NCI-H460 (cell line): ENCODE data around the gene CFAP107. TPM values are rescaled to one million over a fixed set of nuclear protein-coding genes. Genes with fewer than 3 reads are reported as not detected.
"Not testable (repeated sequence)": the region's sequence is repeated elsewhere in the genome, so short reads cannot be mapped to it uniquely, and the experiment has no call there.

ENCODE experiments used
- DNase-seq: peaks from one replicate; pipeline ENCODE4 v3.0.0-alpha.2; 2016; ENCODE audit warnings: low read depth; ENCODE audit errors: extremely low read depth
- polyA plus RNA-seq: library from polyadenylated mRNA; depleted of rRNA; stranded (reverse); fragments of >200 nt; gene quantifications from 2 replicates; pipeline ENCODE4 v1.2.3, GENCODE V29; 2014; cell fraction: nucleus; rRNA removed
- total RNA-seq: library from RNA; depleted of rRNA; stranded (reverse); fragments of >200 nt; shearing (Covaris generic); gene quantifications from 2 replicates; pipeline ENCODE4 v1.2.3, GENCODE V29; 2014; rRNA removed

The CFAP107 gene
- not detected in 2 replicates for total RNA-seq
- polyA plus RNA-seq = not detected in 2 replicates

- DNase-seq = no peak
Observed at GRCh38 chr1:12745992-12746323, at the start of gene CFAP107. TSS of gene CFAP107 (plus strand) at chr1:12746200. CDS start at chr1:12746431, 231 bp downstream.

- DNase-seq = no peak
Observed at GRCh38 chr1:12696658-12697057, 49.3 kb upstream of the CFAP107 start.

- no peak for DNase-seq
Observed at GRCh38 chr1:12697397-12697796, 48.6 kb upstream of the CFAP107 start.

GRCh38 chr1:12703821-12704451, 42.1 kb upstream of the CFAP107 start:
- no peak for DNase-seq

GRCh38 chr1:12706061-12706460, 39.9 kb upstream of the CFAP107 start:
- DNase-seq = no peak

- no peak for DNase-seq
Observed at GRCh38 chr1:12708396-12709090, 37.5 kb upstream of the CFAP107 start.

GRCh38 chr1:12709091-12709491, 36.9 kb upstream of the CFAP107 start:
- no peak for DNase-seq

GRCh38 chr1:12709696-12710095, 36.3 kb upstream of the CFAP107 start:
- no peak for DNase-seq

- no peak for DNase-seq
Observed at GRCh38 chr1:12711536-12711935, 34.5 kb upstream of the CFAP107 start.

- no peak for DNase-seq
Observed at GRCh38 chr1:12712076-12712475, 33.9 kb upstream of the CFAP107 start.

- DNase-seq = no peak
Observed at GRCh38 chr1:12712929-12713328, 33.1 kb upstream of the CFAP107 start.

- DNase-seq = not testable (repeated sequence)
Observed at GRCh38 chr1:12713651-12714050, 32.3 kb upstream of the CFAP107 start.

GRCh38 chr1:12714710-12715475, 31.1 kb upstream of the CFAP107 start:
- DNase-seq = no peak

GRCh38 chr1:12715896-12716437, 30.0 kb upstream of the CFAP107 start, which contains the start of gene AADACL3:
TSS of gene AADACL3 (plus strand) at chr1:12716110. CDS start at chr1:12716177, 67 bp downstream.
- no peak for DNase-seq

GRCh38 chr1:12717301-12717838, 28.6 kb upstream of the CFAP107 start:
- DNase-seq = no peak

- no peak for DNase-seq
Observed at GRCh38 chr1:12722626-12723025, 23.4 kb upstream of the CFAP107 start.

- DNase-seq = no peak
Observed at GRCh38 chr1:12728391-12728790, 17.6 kb upstream of the CFAP107 start.

GRCh38 chr1:12730156-12730555, 15.8 kb upstream of the CFAP107 start:
- DNase-seq = no peak

GRCh38 chr1:12731084-12731483, 14.9 kb upstream of the CFAP107 start:
- DNase-seq = not testable (repeated sequence)

GRCh38 chr1:12734651-12735050, 11.3 kb upstream of the CFAP107 start:
- DNase-seq = no peak

GRCh38 chr1:12738934-12739333, 7.1 kb upstream of the CFAP107 start:
- no peak for DNase-seq
